PC-3 (cell line): ENCODE measurements around the gene MPND.

Experiments
- EZH2 ChIP-seq: fragments of 300-600 bp; sonication (generic); IDR thresholded peaks from one replicate; pipeline ENCODE4 v1.6.1; 2017; ENCODE audit warnings: antibody characterized with exemption, mild to moderate bottlenecking, low read length; ENCODE audit not compliant: unreplicated experiment
- TF ChIP-seq, protein P1 (sequence below): fragments of 300-600 bp; sonication (generic); conservative IDR thresholded peaks from 2 replicates; pipeline ENCODE4 v1.5.1; 2017; ENCODE audit warnings: antibody characterized with exemption, low read depth, mild to moderate bottlenecking, low read length

DNA sequence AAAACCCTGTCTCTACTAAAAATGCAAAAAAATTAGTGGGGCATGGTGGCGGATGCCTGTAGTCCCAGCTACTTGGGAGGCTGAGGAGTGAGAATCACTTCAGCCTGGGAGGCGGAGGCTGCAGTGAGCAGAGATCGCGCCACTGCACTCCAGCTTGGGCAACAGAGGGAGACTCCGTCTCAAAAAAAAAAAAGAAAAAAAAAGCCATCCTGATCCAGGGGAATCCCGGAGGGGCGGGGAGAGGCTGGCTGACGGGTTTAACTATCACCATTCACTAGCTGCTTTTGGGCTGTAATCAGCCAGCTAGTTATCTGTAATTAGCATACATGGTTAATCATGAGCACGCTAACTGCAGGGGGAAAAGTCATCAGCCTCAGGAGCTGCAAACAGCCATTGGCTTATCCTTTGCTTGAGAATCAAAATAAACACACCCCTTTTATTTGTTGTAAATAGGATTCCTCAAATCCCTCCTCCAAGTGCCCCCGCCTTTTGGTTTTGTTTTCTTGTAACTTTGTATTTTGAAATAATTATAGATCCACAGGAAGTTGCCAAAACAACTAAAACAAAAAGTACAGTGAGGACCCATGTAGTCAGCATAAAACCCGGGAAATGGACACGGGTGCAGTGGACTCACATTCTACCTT is 29.4 kb upstream of the MPND start:
- TF ChIP-seq, protein P1, sequence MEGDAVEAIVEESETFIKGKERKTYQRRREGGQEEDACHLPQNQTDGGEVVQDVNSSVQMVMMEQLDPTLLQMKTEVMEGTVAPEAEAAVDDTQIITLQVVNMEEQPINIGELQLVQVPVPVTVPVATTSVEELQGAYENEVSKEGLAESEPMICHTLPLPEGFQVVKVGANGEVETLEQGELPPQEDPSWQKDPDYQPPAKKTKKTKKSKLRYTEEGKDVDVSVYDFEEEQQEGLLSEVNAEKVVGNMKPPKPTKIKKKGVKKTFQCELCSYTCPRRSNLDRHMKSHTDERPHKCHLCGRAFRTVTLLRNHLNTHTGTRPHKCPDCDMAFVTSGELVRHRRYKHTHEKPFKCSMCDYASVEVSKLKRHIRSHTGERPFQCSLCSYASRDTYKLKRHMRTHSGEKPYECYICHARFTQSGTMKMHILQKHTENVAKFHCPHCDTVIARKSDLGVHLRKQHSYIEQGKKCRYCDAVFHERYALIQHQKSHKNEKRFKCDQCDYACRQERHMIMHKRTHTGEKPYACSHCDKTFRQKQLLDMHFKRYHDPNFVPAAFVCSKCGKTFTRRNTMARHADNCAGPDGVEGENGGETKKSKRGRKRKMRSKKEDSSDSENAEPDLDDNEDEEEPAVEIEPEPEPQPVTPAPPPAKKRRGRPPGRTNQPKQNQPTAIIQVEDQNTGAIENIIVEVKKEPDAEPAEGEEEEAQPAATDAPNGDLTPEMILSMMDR, result no peak
- TF ChIP-seq EZH2, result no peak
